HG03064 (cell line): ENCODE results near the gene PWP2.
"Not testable (repeated sequence)": the region's sequence is repeated elsewhere in the genome, so short reads cannot be mapped to it uniquely, and the experiment has no call there.

Source experiments
- ATAC-seq: cut with Tn5 transposase; IDR thresholded peaks from one replicate; pipeline ENCODE4 v1.9.1; 2021; ENCODE audit warnings: low read depth; ENCODE audit not compliant: unreplicated experiment

PWP2 gene

GRCh38 chr21:44107026-44107501 lies at the start of gene PWP2:
Gene PWP2 (plus strand): TSS chr21:44107399. CDS start chr21:44107417, 18 bp downstream.
- not testable (repeated sequence) for ATAC-seq

- no peak for ATAC-seq
Measured at GRCh38 chr21:44057960-44058651, 49.1 kb upstream of the PWP2 start.

- ATAC-seq, result no peak
Measured at GRCh38 chr21:44058652-44058964, 48.6 kb upstream of the PWP2 start.

GRCh38 chr21:44058981-44059380 lies 48.2 kb upstream of the PWP2 start:
- ATAC-seq, result no peak

GRCh38 chr21:44059710-44060109 lies 47.5 kb upstream of the PWP2 start:
- ATAC-seq, result no peak

GRCh38 chr21:44062380-44062779 lies 44.8 kb upstream of the PWP2 start:
- no peak for ATAC-seq

GRCh38 chr21:44063151-44063912 lies 43.9 kb upstream of the PWP2 start:
- ATAC-seq, result no peak

GRCh38 chr21:44064852-44065403 lies 42.3 kb upstream of the PWP2 start:
- ATAC-seq, result no peak

GRCh38 chr21:44065428-44065827 lies 41.8 kb upstream of the PWP2 start:
- ATAC-seq, result no peak

- ATAC-seq, result no peak
Measured at GRCh38 chr21:44066116-44066515, 41.1 kb upstream of the PWP2 start.

GRCh38 chr21:44067011-44067839 lies 40.0 kb upstream of the PWP2 start:
- no peak for ATAC-seq

- ATAC-seq, result no peak
Measured at GRCh38 chr21:44070391-44070790, 36.8 kb upstream of the PWP2 start.

GRCh38 chr21:44071359-44072104 lies 35.7 kb upstream of the PWP2 start:
- no peak for ATAC-seq

GRCh38 chr21:44072111-44072510 lies 35.1 kb upstream of the PWP2 start:
- no peak for ATAC-seq

GRCh38 chr21:44074315-44074958 lies 32.8 kb upstream of the PWP2 start:
- ATAC-seq, result no peak

- no peak for ATAC-seq
Measured at GRCh38 chr21:44076316-44076715, 30.9 kb upstream of the PWP2 start.

GRCh38 chr21:44078411-44078981 lies 28.7 kb upstream of the PWP2 start:
- no peak for ATAC-seq

GRCh38 chr21:44079446-44079845 lies 27.8 kb upstream of the PWP2 start:
- ATAC-seq, result no peak

GRCh38 chr21:44079846-44080245 lies 27.4 kb upstream of the PWP2 start:
- no peak for ATAC-seq
